MM.1S (cell line): ENCODE measurements around the gene LYL1.

Source experiments
- DNase-seq: peaks from one replicate; pipeline ENCODE4 v3.0.0-alpha.2; 2015
- H2AFZ ChIP-seq: fragments of 300-600 bp; sonication (generic); 2 replicates; pipeline ENCODE4 v1.6.0; 2016; ENCODE audit warnings: antibody characterized with exemption, low read length
- H3F3A ChIP-seq: fragments of 300-600 bp; sonication (generic); 2 replicates; pipeline ENCODE4 v1.6.1; 2016; ENCODE audit warnings: mild to moderate bottlenecking, antibody characterized with exemption, low read length, moderate library complexity, mixed read lengths; ENCODE audit not compliant: insufficient read depth
- H3K27ac ChIP-seq: fragments of 300-600 bp; sonication (generic); 2 replicates; pipeline ENCODE4 v1.5.1; 2016; ENCODE audit warnings: mild to moderate bottlenecking, low read length
- H3K27me3 ChIP-seq: fragments of 300-600 bp; sonication (generic); replicated peaks from 2 replicates; pipeline ENCODE4 v1.6.0; 2016; ENCODE audit warnings: low read length; ENCODE audit not compliant: insufficient read depth
- H3K36me3 ChIP-seq: fragments of 300-600 bp; sonication (generic); replicated peaks from 2 replicates; pipeline ENCODE4 v1.6.1; 2016; ENCODE audit warnings: mild to moderate bottlenecking, low read length, mixed read lengths; ENCODE audit not compliant: insufficient read depth
- H3K4me1 ChIP-seq: fragments of 300-600 bp; sonication (generic); 2 replicates; pipeline ENCODE4 v1.6.1; 2016; ENCODE audit warnings: low read length, mixed read lengths
- H3K4me2 ChIP-seq: fragments of 300-600 bp; sonication (generic); 2 replicates; pipeline ENCODE4 v1.6.0; 2016; ENCODE audit warnings: low read depth, low read length
- H3K4me3 ChIP-seq: fragments of 300-600 bp; sonication (generic); 2 replicates; pipeline ENCODE4 v1.5.1; 2016; ENCODE audit warnings: low read length, mixed read lengths
- H3K79me2 ChIP-seq: fragments of 300-600 bp; sonication (generic); 2 replicates; pipeline ENCODE4 v1.6.1; 2016; ENCODE audit warnings: mixed run types, low read length, mixed read lengths
- H3K9ac ChIP-seq: fragments of 300-600 bp; sonication (generic); 2 replicates; pipeline ENCODE4 v1.6.1; 2016; ENCODE audit warnings: low read length, mixed read lengths
- H3K9me2 ChIP-seq: fragments of 300-600 bp; sonication (generic); replicated peaks from 2 replicates; pipeline ENCODE4 v1.6.1; 2016; ENCODE audit warnings: mild to moderate bottlenecking, low read length, mixed read lengths; ENCODE audit not compliant: insufficient read depth
- H3K9me3 ChIP-seq: fragments of 300-600 bp; sonication (generic); replicated peaks from 2 replicates; pipeline ENCODE4 v1.6.1; 2016; ENCODE audit warnings: mild to moderate bottlenecking, low read length, mixed read lengths; ENCODE audit not compliant: insufficient read depth
- H4K20me1 ChIP-seq: fragments of 300-600 bp; sonication (generic); 2 replicates; pipeline ENCODE4 v1.6.1; 2016; ENCODE audit warnings: mild to moderate bottlenecking, low read length, moderate library complexity, mixed read lengths; ENCODE audit not compliant: insufficient read depth
- CTCF ChIP-seq: fragments of 300-600 bp; sonication (generic); IDR thresholded peaks from 2 replicates; pipeline ENCODE4 v1.5.1; 2016; ENCODE audit warnings: antibody characterized with exemption, low read length, mixed read lengths
- EZH2 ChIP-seq: fragments of 300-600 bp; sonication (generic); optimal IDR thresholded peaks from 2 replicates; pipeline ENCODE3; 2017; ENCODE audit warnings: low read depth, mild to moderate bottlenecking, antibody characterized with exemption, low read length, mixed read lengths
- EZH2phosphoT487 ChIP-seq: fragments of 300-600 bp; sonication (generic); IDR thresholded peaks from 2 replicates; pipeline ENCODE4 v1.6.1; 2018; ENCODE audit warnings: antibody characterized with exemption, low read length

Gene LYL1

GRCh38 chr19:13146763-13147563 is 44.3 kb upstream of the LYL1 start:
- no peak overlapping the region for H3K27ac ChIP-seq
- peaks cover 3% of the 10 kb centered on the region; the same call in 1 of the 2 replicates for H3K79me2 ChIP-seq
- no peaks in the 10 kb centered on the region for H3F3A ChIP-seq
- no peak overlapping the region for H3K4me2 ChIP-seq
- no peaks in the 10 kb centered on the region for H3K9me2 ChIP-seq
- TF ChIP-seq EZH2, result no peak
- no peak for TF ChIP-seq EZH2phosphoT487
- TF ChIP-seq CTCF, result no peak
- H3K9ac ChIP-seq, result no peak overlapping the region
- H4K20me1 ChIP-seq, result no peaks in the 10 kb centered on the region
- no peak for DNase-seq
- H3K36me3 ChIP-seq, result no peaks in the 10 kb centered on the region
- H2AFZ ChIP-seq, result no peak overlapping the region
- no peak overlapping the region for H3K4me3 ChIP-seq
- H3K9me3 ChIP-seq, result no peaks in the 10 kb centered on the region
- H3K27me3 ChIP-seq, result no peaks in the 10 kb centered on the region
- H3K4me1 ChIP-seq, result peaks cover 4% of the 10 kb centered on the region

- Histone ChIP-seq H3F3A (no peaks in the 10 kb centered on the region), H3K9me2 (no peaks in the 10 kb centered on the region), H4K20me1 (no peaks in the 10 kb centered on the region), H3K4me3 (no peak overlapping the region), H3K36me3 (0 out of 2 replicates have a peak, but pooled peaks cover 7% of the 10 kb centered on the region), H3K9me3 (no peaks in the 10 kb centered on the region), H2AFZ (no peak overlapping the region), H3K27me3 (no peaks in the 10 kb centered on the region), H3K79me2 (no peaks in the 10 kb centered on the region), H3K4me1 (no peaks in the 10 kb centered on the region), H3K9ac (no peak overlapping the region), H3K27ac (no peak overlapping the region), H3K4me2 (no peak overlapping the region)
- TF ChIP-seq CTCF (no peak), EZH2 (no peak)
- no peak for DNase-seq
These were observed 37.1 kb upstream of the LYL1 start for GRCh38 chr19:13139633-13140311.

GRCh38 chr19:13138916-13139198 is 36.2 kb upstream of the LYL1 start:
- no peak overlapping the region for H3K27ac ChIP-seq
- no peak overlapping the region for H3K4me3 ChIP-seq
- peaks cover 8% of the 10 kb centered on the region; the same call in 1 of the 2 replicates for H3K79me2 ChIP-seq
- no peaks in the 10 kb centered on the region for H3F3A ChIP-seq
- H3K9me2 ChIP-seq, result no peaks in the 10 kb centered on the region
- no peak overlapping the region for H3K9ac ChIP-seq
- no peaks in the 10 kb centered on the region for H3K4me1 ChIP-seq
- H2AFZ ChIP-seq, result no peak overlapping the region
- H3K4me2 ChIP-seq, result no peak overlapping the region
- no peaks in the 10 kb centered on the region for H3K27me3 ChIP-seq
- H3K9me3 ChIP-seq, result no peaks in the 10 kb centered on the region
- H3K36me3 ChIP-seq, result 0 out of 2 replicates have a peak, but pooled peaks cover 7% of the 10 kb centered on the region
- TF ChIP-seq EZH2 (no peak), CTCF (no peak), EZH2phosphoT487 (no peak)
- no peaks in the 10 kb centered on the region for H4K20me1 ChIP-seq
- DNase-seq, result no peak
